Measurements from ENCODE around the gene CLDN8.

- TF ChIP-seq, protein P1, sequence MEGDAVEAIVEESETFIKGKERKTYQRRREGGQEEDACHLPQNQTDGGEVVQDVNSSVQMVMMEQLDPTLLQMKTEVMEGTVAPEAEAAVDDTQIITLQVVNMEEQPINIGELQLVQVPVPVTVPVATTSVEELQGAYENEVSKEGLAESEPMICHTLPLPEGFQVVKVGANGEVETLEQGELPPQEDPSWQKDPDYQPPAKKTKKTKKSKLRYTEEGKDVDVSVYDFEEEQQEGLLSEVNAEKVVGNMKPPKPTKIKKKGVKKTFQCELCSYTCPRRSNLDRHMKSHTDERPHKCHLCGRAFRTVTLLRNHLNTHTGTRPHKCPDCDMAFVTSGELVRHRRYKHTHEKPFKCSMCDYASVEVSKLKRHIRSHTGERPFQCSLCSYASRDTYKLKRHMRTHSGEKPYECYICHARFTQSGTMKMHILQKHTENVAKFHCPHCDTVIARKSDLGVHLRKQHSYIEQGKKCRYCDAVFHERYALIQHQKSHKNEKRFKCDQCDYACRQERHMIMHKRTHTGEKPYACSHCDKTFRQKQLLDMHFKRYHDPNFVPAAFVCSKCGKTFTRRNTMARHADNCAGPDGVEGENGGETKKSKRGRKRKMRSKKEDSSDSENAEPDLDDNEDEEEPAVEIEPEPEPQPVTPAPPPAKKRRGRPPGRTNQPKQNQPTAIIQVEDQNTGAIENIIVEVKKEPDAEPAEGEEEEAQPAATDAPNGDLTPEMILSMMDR (IDR thresholded peaks at IDR 0.05): no peak
- TF ChIP-seq POLR2AphosphoS5 (IDR thresholded peaks at IDR 0.05) (no peak), POLR2A (IDR thresholded peaks at IDR 0.05) (no peak)
Measured at GRCh38 chr21:30255679-30256078, 39.8 kb upstream of the CLDN8 start.
